Mesothelial cell of epicardium (in vitro differentiated cells): ENCODE measurements around the gene MCCC1. TPM values are rescaled to one million over a fixed set of nuclear protein-coding genes. Genes with fewer than 3 reads are reported as not detected.
"Not testable (repeated sequence)": the region's sequence is repeated elsewhere in the genome, so short reads cannot be mapped to it uniquely, and the experiment has no call there.

Experiments used
- DNase-seq, 2 experiments: peaks; one replicate each; pipeline ENCODE4 v3.0.0; 2021; ENCODE audit warnings: low spot score in 2 of 2; ENCODE audit not compliant: unreplicated experiment in 2 of 2
- H3K27ac Mint-ChIP-seq: 2 replicates; pipeline ENCODE4 v1.8.0; 2021; ENCODE audit warnings: mixed read lengths
- H3K27me3 Mint-ChIP-seq: 2 replicates; pipeline ENCODE4 v1.8.0; 2021; ENCODE audit warnings: low read depth, mixed read lengths
- H3K36me3 Mint-ChIP-seq: 2 replicates; pipeline ENCODE4 v1.8.0; 2021; ENCODE audit warnings: mixed read lengths
- H3K4me1 Mint-ChIP-seq: 2 replicates; pipeline ENCODE4 v1.8.0; 2021; ENCODE audit warnings: mixed read lengths
- H3K4me3 Mint-ChIP-seq: 2 replicates; pipeline ENCODE4 v1.8.0; 2021; ENCODE audit warnings: mild to moderate bottlenecking, moderate library complexity, mixed read lengths
- H3K9me3 Mint-ChIP-seq: 2 replicates; pipeline ENCODE4 v1.8.0; 2021; ENCODE audit warnings: mixed read lengths
- CTCF ChIP-seq: fragments of 200-600 bp; sonication (generic); IDR thresholded peaks from one replicate; pipeline ENCODE4 v1.5.0; 2021; ENCODE audit warnings: antibody characterized with exemption; ENCODE audit not compliant: unreplicated experiment
- total RNA-seq: library from RNA; stranded (reverse); gene quantifications from 3 replicates; pipeline ENCODE4 v1.2.1, GENCODE V29; 2021

MCCC1 gene
- total RNA-seq, 1 donor from 2014 or later: 37.3 TPM

GRCh38 chr3:183122257-183122932 is 23.1 kb upstream of the MCCC1 start:
- Mint-ChIP-seq H3K27ac (no peak overlapping the region), H3K9me3 (no peaks in the 10 kb centered on the region), H3K27me3 (peaks cover 17% of the 10 kb centered on the region), H3K4me3 (no peak overlapping the region), H3K36me3 (no peaks in the 10 kb centered on the region), H3K4me1 (peaks cover 3% of the 10 kb centered on the region)
- no peak for DNase-seq
- peak; percentile 87 for TF ChIP-seq CTCF

- DNase-seq: no peak
- Mint-ChIP-seq H3K27ac (no peak overlapping the region), H3K9me3 (no peaks in the 10 kb centered on the region), H3K36me3 (no peaks in the 10 kb centered on the region), H3K4me1 (peaks cover 9% of the 10 kb centered on the region), H3K4me3 (no peak overlapping the region), H3K27me3 (peaks cover 33% of the 10 kb centered on the region)
- no peak for TF ChIP-seq CTCF
Observed at GRCh38 chr3:183120538-183121215, 21.4 kb upstream of the MCCC1 start.

DNA sequence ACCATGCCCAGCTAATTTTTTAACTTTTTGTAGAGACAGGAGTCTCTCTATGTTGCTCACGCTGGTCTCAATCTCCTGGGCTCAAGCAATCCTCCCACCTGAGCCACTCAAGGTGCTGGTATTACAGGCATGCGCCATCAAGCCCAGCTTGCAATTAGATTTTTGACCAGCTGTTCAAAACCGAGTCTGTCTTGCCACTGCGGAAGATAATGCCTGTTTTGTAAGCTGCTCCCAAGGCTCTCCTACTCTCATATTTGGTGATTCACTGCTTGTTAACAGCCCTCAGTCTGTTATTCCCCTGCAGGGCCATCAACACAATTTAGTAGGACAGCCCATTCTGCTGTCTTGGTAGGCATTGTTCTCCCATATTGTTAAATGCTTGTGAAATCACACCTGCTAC is 17.8 kb upstream of the MCCC1 start:
- Mint-ChIP-seq H3K27ac (no peak overlapping the region), H3K4me3 (peak overlapping the region; percentile 13), H3K36me3 (peaks cover under 1% of the 10 kb centered on the region), H3K9me3 (peaks cover 6% of the 10 kb centered on the region), H3K27me3 (peaks cover 43% of the 10 kb centered on the region), H3K4me1 (peaks cover 12% of the 10 kb centered on the region)
- no peak for DNase-seq
- TF ChIP-seq CTCF: no peak

DNA sequence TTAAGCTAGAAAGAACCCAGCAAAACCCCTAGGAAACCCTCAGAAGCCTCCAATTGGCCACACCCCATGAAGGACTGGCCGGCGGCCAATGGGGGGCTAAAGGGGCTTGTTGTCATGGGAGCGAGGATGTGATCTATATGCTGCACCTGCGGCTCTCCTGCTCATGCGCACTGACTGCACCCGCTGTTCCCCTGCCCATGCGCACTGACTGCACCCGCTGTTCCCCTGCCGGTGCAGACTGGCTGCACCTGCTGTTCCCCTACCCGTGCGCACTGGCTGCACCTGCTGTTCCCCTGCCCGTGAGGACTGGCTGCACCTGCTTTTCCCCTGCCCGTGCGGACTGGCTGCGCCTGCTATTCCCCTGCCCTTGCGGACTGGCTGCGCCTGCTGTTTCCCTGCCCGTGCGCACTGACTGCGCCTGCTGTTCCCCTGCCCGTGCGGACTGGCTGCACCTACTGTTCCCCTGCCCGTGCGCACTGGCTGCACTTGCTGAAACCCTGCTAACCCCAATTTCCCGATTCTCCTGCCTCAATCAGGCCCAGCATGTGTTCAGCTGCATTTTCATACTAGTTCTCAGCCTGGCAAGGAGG is 16.8 kb upstream of the MCCC1 start:
- Mint-ChIP-seq H3K4me1 (peaks cover 12% of the 10 kb centered on the region), H3K36me3 (peaks cover 2% of the 10 kb centered on the region), H3K9me3 (peaks cover 8% of the 10 kb centered on the region), H3K27me3 (peaks cover 43% of the 10 kb centered on the region), H3K27ac (no peak overlapping the region), H3K4me3 (peak overlapping the region; percentile 68)
- peak; percentile 65 to 73 for DNase-seq
- no peak for TF ChIP-seq CTCF

DNA sequence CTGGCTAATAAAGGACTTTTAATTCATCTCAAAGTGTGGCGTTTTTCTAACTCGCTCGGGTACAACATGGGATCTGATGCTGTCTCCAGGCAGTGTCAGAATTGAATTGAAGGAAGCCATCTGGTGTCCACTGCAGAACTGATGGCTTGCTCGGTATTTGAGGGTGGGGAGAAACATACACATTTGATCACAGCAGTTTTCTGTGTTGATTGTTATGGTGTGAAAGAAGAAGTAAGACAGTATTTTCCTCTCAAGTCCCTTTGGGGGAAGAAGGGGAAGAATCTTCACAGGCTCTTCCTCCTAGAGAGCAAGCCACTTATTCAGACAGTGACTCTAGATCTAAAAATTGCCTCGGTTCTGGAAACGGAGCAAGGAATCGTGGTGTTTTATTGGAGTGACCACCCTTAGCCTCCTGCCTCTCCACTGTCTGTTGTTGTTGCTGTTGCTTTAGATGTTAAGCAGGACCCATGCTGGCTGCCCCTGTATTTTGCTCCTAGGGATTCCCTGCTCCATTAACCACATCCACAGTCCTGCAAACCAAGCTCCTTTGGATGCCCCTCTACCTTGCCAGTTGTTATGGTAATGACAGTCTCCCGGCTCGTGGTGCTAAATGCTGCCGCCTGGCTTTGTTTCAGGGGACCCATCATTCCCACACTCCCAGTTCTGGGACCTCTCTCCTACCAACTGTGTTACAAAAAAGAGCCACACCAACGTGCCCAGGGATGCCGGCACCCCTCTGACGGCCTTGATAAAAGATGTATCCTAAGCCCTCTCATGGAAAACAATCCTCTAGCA is 15.3 kb upstream of the MCCC1 start:
- Mint-ChIP-seq H3K4me3 (no peak overlapping the region), H3K4me1 (peaks cover 12% of the 10 kb centered on the region), H3K9me3 (peaks cover 18% of the 10 kb centered on the region), H3K27ac (no peak overlapping the region), H3K27me3 (peaks cover 42% of the 10 kb centered on the region), H3K36me3 (peaks cover 8% of the 10 kb centered on the region)
- no peak for TF ChIP-seq CTCF
- no peak for DNase-seq

GRCh38 chr3:183109847-183110246 is 10.6 kb upstream of the MCCC1 start:
- H3K36me3 Mint-ChIP-seq, H3K27me3 Mint-ChIP-seq, DNase-seq, H3K4me3 Mint-ChIP-seq: not testable (repeated sequence)
- Mint-ChIP-seq H3K4me1 (peaks cover 32% of the 10 kb centered on the region), H3K27ac (peak overlapping the region; percentile 34), H3K9me3 (peaks cover 21% of the 10 kb centered on the region)
